ENCODE data around the gene RPRD1B.

RPRD1B gene

DNA sequence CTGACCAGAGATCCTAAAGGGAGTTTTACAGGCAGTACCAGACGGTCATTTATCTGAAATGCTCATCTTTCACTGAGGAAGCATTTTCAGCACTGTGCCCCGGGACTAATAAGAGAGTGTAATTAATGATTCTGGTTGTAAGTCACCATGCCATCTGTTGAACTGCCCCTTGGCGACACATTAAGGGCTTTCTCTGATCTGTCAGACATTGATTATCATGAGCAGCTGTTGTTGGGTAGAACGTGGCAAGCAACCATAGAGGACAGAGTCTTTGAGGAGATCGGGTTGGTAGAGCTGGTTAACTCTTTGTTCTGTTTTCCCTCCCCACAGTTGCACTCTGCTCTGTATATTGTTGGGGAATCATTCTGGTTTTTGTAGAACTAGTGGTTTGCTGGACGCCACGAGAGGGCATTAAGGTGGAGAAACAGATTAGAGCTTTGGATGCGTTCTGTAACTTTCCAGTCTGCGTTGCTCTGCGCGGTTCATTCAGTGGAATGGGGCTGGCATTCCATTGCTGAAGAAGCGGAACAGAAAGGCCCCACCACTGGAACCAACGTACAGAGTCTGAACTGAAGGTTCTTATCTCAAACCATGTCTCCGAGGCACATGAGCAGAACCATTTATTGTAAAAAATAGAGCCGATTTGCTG is 34.3 kb downstream of the RPRD1B start:
- Histone ChIP-seq H3K4me2 (ENCODE audit: low read depth, low read length, poor library complexity, severe bottlenecking) (no peak overlapping the region), H4K20me1 (ENCODE audit: insufficient read depth, low read length, poor library complexity, severe bottlenecking) (no peaks in the 10 kb centered on the region), H3K79me2 (ENCODE audit: insufficient read depth, low read length) (no peaks in the 10 kb centered on the region), H2AFZ (ENCODE audit: low read length) (no peak overlapping the region), H3K4me3 (ENCODE audit: low read length, poor library complexity, severe bottlenecking) (no peak overlapping the region), H3F3A (ENCODE audit: low read depth) (no peaks in the 10 kb centered on the region), H3K9me2 (replicated peaks; ENCODE audit: low read depth, low read length) (no peaks in the 10 kb centered on the region), H3K9me3 (ENCODE audit: insufficient read depth, low read depth, low read length) (no peaks in the 10 kb centered on the region), H3K36me3 (ENCODE audit: insufficient read depth, low read length) (peaks cover 88% of the 10 kb centered on the region; the same call in 1 of the 2 replicates), H3K4me1 (ENCODE audit: insufficient read depth, low read length, poor library complexity, severe bottlenecking) (no peaks in the 10 kb centered on the region), H3K27me3 (ENCODE audit: insufficient read depth, low read length, poor library complexity, severe bottlenecking) (no peaks in the 10 kb centered on the region), H3K9ac (ENCODE audit: low read depth, low read length, poor library complexity, severe bottlenecking) (no peak overlapping the region)
- TF ChIP-seq EZH2phosphoT487 (IDR thresholded peaks at IDR 0.05; ENCODE audit: borderline replicate concordance): no peak
- TF ChIP-seq, protein P1, sequence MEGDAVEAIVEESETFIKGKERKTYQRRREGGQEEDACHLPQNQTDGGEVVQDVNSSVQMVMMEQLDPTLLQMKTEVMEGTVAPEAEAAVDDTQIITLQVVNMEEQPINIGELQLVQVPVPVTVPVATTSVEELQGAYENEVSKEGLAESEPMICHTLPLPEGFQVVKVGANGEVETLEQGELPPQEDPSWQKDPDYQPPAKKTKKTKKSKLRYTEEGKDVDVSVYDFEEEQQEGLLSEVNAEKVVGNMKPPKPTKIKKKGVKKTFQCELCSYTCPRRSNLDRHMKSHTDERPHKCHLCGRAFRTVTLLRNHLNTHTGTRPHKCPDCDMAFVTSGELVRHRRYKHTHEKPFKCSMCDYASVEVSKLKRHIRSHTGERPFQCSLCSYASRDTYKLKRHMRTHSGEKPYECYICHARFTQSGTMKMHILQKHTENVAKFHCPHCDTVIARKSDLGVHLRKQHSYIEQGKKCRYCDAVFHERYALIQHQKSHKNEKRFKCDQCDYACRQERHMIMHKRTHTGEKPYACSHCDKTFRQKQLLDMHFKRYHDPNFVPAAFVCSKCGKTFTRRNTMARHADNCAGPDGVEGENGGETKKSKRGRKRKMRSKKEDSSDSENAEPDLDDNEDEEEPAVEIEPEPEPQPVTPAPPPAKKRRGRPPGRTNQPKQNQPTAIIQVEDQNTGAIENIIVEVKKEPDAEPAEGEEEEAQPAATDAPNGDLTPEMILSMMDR (conservative IDR thresholded peaks at IDR 0.05; ENCODE audit: low read length): no peak

DNA sequence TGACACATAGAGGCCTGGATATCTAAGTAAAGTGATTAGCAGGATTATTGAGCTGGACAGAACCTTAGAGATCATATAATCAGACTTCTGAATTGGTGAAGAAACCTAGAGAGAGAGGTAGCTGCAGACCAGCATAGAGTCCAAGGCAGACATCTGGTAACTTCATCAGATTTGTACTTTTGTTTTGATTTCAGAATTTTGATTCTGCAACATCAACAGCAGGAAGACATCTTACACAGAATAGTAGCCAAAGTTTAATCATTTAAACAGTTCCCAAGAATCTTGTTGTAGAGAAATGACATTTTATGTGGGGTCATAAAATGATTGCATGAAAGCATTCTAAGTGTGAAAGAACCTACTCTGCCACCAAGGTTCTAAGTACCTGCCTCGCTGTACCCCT is 39.4 kb downstream of the RPRD1B start:
- 0 out of 2 replicates have a peak, but pooled peaks cover 5% of the 10 kb centered on the region for H3K79me2 ChIP-seq (ENCODE audit: insufficient read depth, low read length)
- no peaks in the 10 kb centered on the region for H3K9me3 ChIP-seq (ENCODE audit: insufficient read depth, low read depth, low read length)
- H3K4me2 ChIP-seq (ENCODE audit: low read depth, low read length, poor library complexity, severe bottlenecking): no peak overlapping the region
- H2AFZ ChIP-seq (ENCODE audit: low read length): no peak overlapping the region
- no peaks in the 10 kb centered on the region for H3F3A ChIP-seq (ENCODE audit: low read depth)
- H3K27me3 ChIP-seq (ENCODE audit: insufficient read depth, low read length, poor library complexity, severe bottlenecking): no peaks in the 10 kb centered on the region
- peaks cover 74% of the 10 kb centered on the region; the same call in 1 of the 2 replicates for H3K36me3 ChIP-seq (ENCODE audit: insufficient read depth, low read length)
- H3K4me1 ChIP-seq (ENCODE audit: insufficient read depth, low read length, poor library complexity, severe bottlenecking): no peaks in the 10 kb centered on the region
- peaks cover 4% of the 10 kb centered on the region for H4K20me1 ChIP-seq (ENCODE audit: insufficient read depth, low read length, poor library complexity, severe bottlenecking)
- no peak for TF ChIP-seq EZH2phosphoT487 (IDR thresholded peaks at IDR 0.05; ENCODE audit: borderline replicate concordance)
- TF ChIP-seq, protein P1 (conservative IDR thresholded peaks at IDR 0.05; ENCODE audit: low read length): no peak
- H3K9ac ChIP-seq (ENCODE audit: low read depth, low read length, poor library complexity, severe bottlenecking): no peak overlapping the region
- H3K9me2 ChIP-seq (replicated peaks; ENCODE audit: low read depth, low read length): no peaks in the 10 kb centered on the region
- no peak overlapping the region for H3K4me3 ChIP-seq (ENCODE audit: low read length, poor library complexity, severe bottlenecking)

DNA sequence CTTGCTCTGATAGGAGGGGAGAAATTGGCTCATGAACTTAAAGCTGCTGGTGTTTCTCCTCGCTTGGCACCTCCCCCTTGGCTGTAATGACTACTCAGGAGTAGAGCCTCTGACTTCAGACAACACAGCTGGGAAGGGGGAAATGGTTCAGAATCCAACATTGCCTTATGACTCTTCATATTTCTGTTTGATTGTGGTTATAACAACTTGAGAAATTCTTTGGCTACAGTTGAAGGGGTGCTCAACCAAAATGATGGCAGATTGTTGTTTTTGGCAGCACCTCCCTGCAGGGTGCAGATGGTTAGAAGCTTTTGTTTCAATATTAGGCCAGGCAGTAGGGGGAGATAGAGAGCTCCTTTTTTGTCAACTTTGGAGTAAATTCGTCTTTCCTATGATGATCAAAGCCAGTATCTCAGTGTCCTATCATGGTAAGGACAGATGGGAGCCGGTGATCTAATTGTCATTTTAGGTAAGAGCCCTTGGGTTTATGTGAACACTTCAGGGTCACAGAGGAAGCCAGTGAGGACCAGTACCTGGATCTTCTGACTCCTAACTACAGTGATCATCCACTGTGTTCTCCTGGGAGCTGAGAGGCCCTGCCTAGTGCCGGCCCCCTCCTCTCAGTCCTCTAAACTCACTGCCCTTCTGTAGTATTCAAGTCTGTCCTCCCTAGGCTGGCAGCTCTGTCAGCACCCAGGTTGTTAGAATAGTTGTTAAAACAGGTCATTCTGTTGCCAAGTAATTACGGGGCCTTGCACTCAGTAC is 39.9 kb downstream of the RPRD1B start:
- H3K36me3 ChIP-seq (ENCODE audit: insufficient read depth, low read length): peaks cover 74% of the 10 kb centered on the region; the same call in 1 of the 2 replicates
- 0 out of 2 replicates have a peak, but pooled peaks cover 5% of the 10 kb centered on the region for H3K79me2 ChIP-seq (ENCODE audit: insufficient read depth, low read length)
- no peaks in the 10 kb centered on the region for H3K4me1 ChIP-seq (ENCODE audit: insufficient read depth, low read length, poor library complexity, severe bottlenecking)
- no peaks in the 10 kb centered on the region for H3F3A ChIP-seq (ENCODE audit: low read depth)
- H3K4me3 ChIP-seq (ENCODE audit: low read length, poor library complexity, severe bottlenecking): no peak overlapping the region
- H2AFZ ChIP-seq (ENCODE audit: low read length): no peak overlapping the region
- no peaks in the 10 kb centered on the region for H3K9me2 ChIP-seq (replicated peaks; ENCODE audit: low read depth, low read length)
- H3K9me3 ChIP-seq (ENCODE audit: insufficient read depth, low read depth, low read length): no peaks in the 10 kb centered on the region
- no peak overlapping the region for H3K9ac ChIP-seq (ENCODE audit: low read depth, low read length, poor library complexity, severe bottlenecking)
- no peak overlapping the region for H3K4me2 ChIP-seq (ENCODE audit: low read depth, low read length, poor library complexity, severe bottlenecking)
- TF ChIP-seq, protein P1 (conservative IDR thresholded peaks at IDR 0.05; ENCODE audit: low read length): peak; percentile 83
- TF ChIP-seq EZH2phosphoT487 (IDR thresholded peaks at IDR 0.05; ENCODE audit: borderline replicate concordance): no peak
- H3K27me3 ChIP-seq (ENCODE audit: insufficient read depth, low read length, poor library complexity, severe bottlenecking): no peaks in the 10 kb centered on the region
- peaks cover 4% of the 10 kb centered on the region for H4K20me1 ChIP-seq (ENCODE audit: insufficient read depth, low read length, poor library complexity, severe bottlenecking)
